ENCODE results near the gene ATR. TPM values are rescaled to one million over a fixed set of nuclear protein-coding genes. Genes with fewer than 3 reads are reported as not detected.
"Not testable (repeated sequence)": the region's sequence is repeated elsewhere in the genome, so short reads cannot be mapped to it uniquely, and the experiment has no call there.

ATR gene
- total and polyA plus RNA-seq, 2 donors (not counting 1 experiment from before 2014, with no cell fraction given) = 12.5 to 17.0 TPM

DNA sequence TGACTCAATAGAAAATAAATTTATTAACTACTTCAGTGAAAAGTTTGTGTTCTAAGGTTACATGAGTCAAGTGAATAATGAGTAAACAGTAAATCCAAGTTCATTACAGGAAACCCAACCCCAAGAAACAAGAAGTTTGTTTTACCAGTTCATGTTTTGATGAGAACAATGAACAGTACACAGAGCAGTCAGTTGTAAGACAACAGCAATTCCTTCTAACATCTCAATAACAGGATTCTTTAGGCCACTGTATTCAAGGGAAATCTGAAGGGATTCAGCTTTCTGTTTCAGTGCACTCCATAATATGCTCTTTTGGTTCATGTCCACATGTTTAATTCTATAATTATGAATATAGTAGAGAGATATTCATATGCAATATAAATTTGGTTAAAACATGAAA lies 18.4 kb downstream of the ATR start:
- no peaks in the 10 kb centered on the region for H3K36me3 ChIP-seq (ENCODE audit: control insufficient read depth, insufficient read depth, low read length)
- no peaks in the 10 kb centered on the region for H3K4me1 ChIP-seq (ENCODE audit: control insufficient read depth, extremely low read depth, insufficient read depth, low read length)

GRCh38 chr3:142553741-142554140 lies 24.8 kb downstream of the ATR start:
- no peaks in the 10 kb centered on the region for H3K9me3 ChIP-seq (ENCODE audit: control insufficient read depth, insufficient read depth, low read depth, low read length)
- H4K20me1 ChIP-seq (ENCODE audit: control insufficient read depth, extremely low read depth, insufficient read depth, low read length) = no peaks in the 10 kb centered on the region
- H3K9ac ChIP-seq (ENCODE audit: insufficient read depth, low read length) = no peak overlapping the region
- peaks cover 2% of the 10 kb centered on the region for H3K36me3 ChIP-seq (ENCODE audit: control insufficient read depth, insufficient read depth, low read length)
- H3K27me3 ChIP-seq (ENCODE audit: control insufficient read depth, insufficient read depth, low read length) = no peaks in the 10 kb centered on the region
- H3K27ac ChIP-seq (ENCODE audit: insufficient read depth, low read length) = no peak overlapping the region
- H3K79me2 ChIP-seq (ENCODE audit: control insufficient read depth, insufficient read depth, low read length) = no peaks in the 10 kb centered on the region
- H2AFZ ChIP-seq (ENCODE audit: low read length) = no peak overlapping the region
- DNase-seq (ENCODE audit: low read depth in 2 of 2) = no peak
- TF ChIP-seq EZH2 (IDR thresholded peaks at IDR 0.05; ENCODE audit: low read length, missing control alignments) (no peak), CTCF (conservative IDR thresholded peaks at IDR 0.05 in 1 of 2, IDR thresholded peaks at IDR 0.05 in 1 of 2; ENCODE audit: low read depth in 1 of 2, low read length in 2 of 2) (no peak)
- H3K4me2 ChIP-seq (ENCODE audit: extremely low read depth, insufficient read depth, low read length) = no peak overlapping the region
- no peak overlapping the region for H3K4me3 ChIP-seq (replicated peaks in 1 of 4; ENCODE audit: control extremely low read depth in 1 of 4, insufficient read depth in 1 of 4, low read depth in 3 of 4, low read length in 4 of 4)
- H3K4me1 ChIP-seq (ENCODE audit: control insufficient read depth, extremely low read depth, insufficient read depth, low read length) = no peaks in the 10 kb centered on the region

More for the DNA sequence above, 18.4 kb downstream of the ATR start:
- no peaks in the 10 kb centered on the region for H4K20me1 ChIP-seq (ENCODE audit: control insufficient read depth, extremely low read depth, insufficient read depth, low read length)
- no peaks in the 10 kb centered on the region for H3K9me3 ChIP-seq (ENCODE audit: control insufficient read depth, insufficient read depth, low read depth, low read length)
- no peak overlapping the region for H3K4me2 ChIP-seq (ENCODE audit: extremely low read depth, insufficient read depth, low read length)
- no peaks in the 10 kb centered on the region for H3K79me2 ChIP-seq (ENCODE audit: control insufficient read depth, insufficient read depth, low read length)
- TF ChIP-seq EZH2 (IDR thresholded peaks at IDR 0.05; ENCODE audit: low read length, missing control alignments) (no peak), CTCF (conservative IDR thresholded peaks at IDR 0.05 in 1 of 2, IDR thresholded peaks at IDR 0.05 in 1 of 2; ENCODE audit: low read depth in 1 of 2, low read length in 2 of 2) (no peak)
- no peak overlapping the region for H2AFZ ChIP-seq (ENCODE audit: low read length)
- no peak overlapping the region for H3K27ac ChIP-seq (ENCODE audit: insufficient read depth, low read length)
- no peak for DNase-seq (ENCODE audit: low read depth in 2 of 2)
- H3K27me3 ChIP-seq (ENCODE audit: control insufficient read depth, insufficient read depth, low read length) = no peaks in the 10 kb centered on the region
- H3K4me3 ChIP-seq (replicated peaks in 1 of 4; ENCODE audit: control extremely low read depth in 1 of 4, insufficient read depth in 1 of 4, low read depth in 3 of 4, low read length in 4 of 4) = no peak overlapping the region
- H3K9ac ChIP-seq (ENCODE audit: insufficient read depth, low read length) = no peak overlapping the region

- H3K4me3 ChIP-seq (replicated peaks in 1 of 4; ENCODE audit: control extremely low read depth in 1 of 4, insufficient read depth in 1 of 4, low read depth in 3 of 4, low read length in 4 of 4); H3K4me2 ChIP-seq (ENCODE audit: extremely low read depth, insufficient read depth, low read length); H3K27me3 ChIP-seq (ENCODE audit: control insufficient read depth, insufficient read depth, low read length); H3K9me3 ChIP-seq (ENCODE audit: control insufficient read depth, insufficient read depth, low read depth, low read length); H3K9ac ChIP-seq (ENCODE audit: insufficient read depth, low read length); H3K27ac ChIP-seq (ENCODE audit: insufficient read depth, low read length); H2AFZ ChIP-seq (ENCODE audit: low read length); H3K79me2 ChIP-seq (ENCODE audit: control insufficient read depth, insufficient read depth, low read length); H3K36me3 ChIP-seq (ENCODE audit: control insufficient read depth, insufficient read depth, low read length); H4K20me1 ChIP-seq (ENCODE audit: control insufficient read depth, extremely low read depth, insufficient read depth, low read length); H3K4me1 ChIP-seq (ENCODE audit: control insufficient read depth, extremely low read depth, insufficient read depth, low read length); DNase-seq (ENCODE audit: low read depth in 2 of 2): not testable (repeated sequence)
Measured at GRCh38 chr3:142552579-142552978, 26.0 kb downstream of the ATR start.
